NCI-H146 treated with DMSO at 0.1 percent for 48 hours (cell line): Measurements from ENCODE around the gene EEF1AKMT1.
"Not testable (repeated sequence)": the region's sequence is repeated elsewhere in the genome, so short reads cannot be mapped to it uniquely, and the experiment has no call there.

Experiments used
- DNase-seq: peaks from one replicate; lab custom pipeline; 2025; ENCODE audit not compliant: unreplicated experiment; lab: John Stamatoyannopoulos, UW

The EEF1AKMT1 gene

DNA sequence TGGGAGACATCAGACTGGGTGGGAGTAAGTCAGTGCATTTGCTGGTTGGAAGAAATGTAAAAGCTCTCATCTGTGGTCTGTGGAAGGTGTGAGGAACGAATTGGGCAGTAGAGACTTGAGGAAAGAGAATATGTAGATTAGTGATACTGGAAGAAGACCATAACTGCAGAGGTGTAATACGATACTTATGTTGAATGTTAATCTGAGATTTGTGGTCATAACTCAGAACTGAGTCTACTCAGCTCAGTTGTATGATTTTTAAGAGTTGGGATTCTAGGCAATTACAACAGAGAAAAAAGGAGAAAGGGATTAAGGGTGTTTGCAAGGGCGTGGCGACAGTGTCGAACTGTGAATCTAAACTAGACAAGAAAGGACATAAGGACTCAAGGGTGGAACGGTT lies 73.5 kb downstream of the EEF1AKMT1 start:
- no peak for DNase-seq

DNA sequence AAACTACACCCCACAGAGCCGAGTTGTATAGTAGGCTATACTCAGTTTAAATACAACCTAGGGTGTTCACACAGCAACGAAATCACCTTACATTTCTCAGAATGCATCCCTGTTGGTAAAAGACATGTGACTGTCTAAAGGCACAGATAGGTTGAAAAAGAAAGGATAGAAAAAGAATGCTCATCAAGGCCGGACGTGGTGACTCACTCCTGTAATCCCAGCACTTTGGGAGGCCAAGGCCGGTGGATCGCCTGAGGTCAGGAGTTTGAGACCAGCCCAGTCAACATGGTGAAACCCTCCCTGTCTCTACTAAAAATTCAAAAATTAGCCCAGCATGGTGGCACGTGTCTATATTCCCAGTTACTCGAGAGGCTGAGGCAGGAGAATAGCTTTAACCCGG lies 74.0 kb downstream of the EEF1AKMT1 start:
- no peak for DNase-seq

DNA sequence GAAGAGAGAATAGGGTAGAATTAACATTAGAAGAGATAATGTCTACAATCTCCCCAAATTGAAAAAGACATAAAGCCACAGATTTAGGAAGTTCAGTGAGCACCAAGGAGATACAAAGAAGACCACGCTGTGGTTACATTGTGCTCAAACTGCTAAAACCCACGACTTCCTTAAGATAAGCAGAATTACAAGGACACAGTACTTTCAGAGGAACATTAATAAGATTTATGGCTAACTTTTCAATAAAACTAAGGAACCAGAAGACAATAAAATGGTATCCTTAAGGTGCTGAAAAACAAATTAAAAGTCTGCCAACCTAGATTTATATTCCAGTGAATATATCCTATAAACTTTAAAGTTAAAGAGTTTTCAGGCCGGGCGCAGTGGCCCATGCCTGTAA lies 77.7 kb downstream of the EEF1AKMT1 start:
- DNase-seq = no peak

DNA sequence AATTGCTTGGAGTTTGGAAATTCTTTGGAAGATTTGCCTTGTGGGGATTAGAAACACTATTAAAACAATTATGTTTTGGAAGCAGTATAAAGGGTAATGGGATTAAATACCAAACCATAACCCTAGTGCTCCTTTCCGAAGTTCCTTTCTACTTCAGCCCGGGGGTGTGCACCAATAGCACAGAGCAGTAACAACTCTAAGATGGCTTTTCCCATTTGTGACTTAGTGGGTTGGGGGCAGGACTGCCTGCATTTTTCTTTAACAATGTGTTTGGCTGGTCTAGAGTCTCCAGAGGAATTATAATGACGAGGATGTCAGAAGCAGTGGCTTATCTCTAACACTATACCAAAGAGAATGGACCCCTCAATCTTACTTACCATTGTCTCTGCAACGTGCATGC lies 82.1 kb downstream of the EEF1AKMT1 start:
- DNase-seq = no peak

DNA sequence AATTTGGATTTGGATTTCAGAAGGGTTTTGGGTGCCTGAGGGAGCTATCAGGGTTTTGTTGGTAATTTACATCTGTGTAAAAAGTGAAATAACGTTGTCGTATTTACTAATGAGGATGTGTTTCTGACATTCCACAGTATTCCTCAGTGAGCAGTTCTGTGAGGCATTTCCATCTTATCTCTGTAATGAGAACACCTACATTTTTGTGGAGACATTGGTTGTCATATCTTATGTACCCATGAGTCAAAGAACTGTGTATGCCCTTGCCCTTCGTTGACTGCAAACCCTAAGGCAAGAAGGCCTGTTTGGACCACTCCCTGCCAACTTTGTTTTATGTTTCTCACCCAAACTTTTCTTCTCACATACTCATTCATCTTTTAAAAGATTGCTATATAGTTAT lies 84.5 kb downstream of the EEF1AKMT1 start:
- no peak for DNase-seq

DNA sequence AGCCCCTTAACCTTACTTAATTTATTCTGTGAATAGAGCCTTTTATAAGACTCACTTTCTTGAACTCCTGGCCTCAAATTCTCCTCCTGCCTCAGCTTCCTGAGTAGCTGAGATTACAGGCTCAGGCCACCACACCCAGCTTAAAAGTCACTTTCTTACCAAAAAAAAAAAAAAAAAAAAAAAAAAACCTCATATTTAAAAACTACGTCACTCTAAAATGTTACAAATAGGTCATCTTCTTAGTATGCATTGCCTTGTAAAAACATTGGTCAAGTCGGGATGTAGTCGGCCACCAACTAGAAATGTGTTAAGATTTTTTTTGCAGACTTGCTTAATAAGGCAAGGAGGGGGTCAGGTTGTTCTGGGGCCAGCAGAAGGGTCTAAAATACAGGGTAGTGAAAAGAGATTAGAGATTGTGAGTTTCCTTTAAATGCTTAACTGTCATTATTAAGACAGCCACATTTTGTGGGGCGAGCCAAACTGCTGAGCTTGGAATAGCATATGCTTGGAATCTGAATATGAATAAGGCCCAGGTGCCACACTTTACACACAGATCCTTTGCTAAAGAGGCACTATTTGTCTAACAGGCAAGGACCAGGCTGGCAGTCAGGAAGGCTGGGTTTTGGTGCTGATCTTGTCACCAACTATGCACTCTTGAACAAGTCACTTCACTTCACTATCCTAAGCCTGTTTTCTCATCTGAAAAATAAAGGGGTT lies 86.7 kb downstream of the EEF1AKMT1 start:
- DNase-seq = no peak

DNA sequence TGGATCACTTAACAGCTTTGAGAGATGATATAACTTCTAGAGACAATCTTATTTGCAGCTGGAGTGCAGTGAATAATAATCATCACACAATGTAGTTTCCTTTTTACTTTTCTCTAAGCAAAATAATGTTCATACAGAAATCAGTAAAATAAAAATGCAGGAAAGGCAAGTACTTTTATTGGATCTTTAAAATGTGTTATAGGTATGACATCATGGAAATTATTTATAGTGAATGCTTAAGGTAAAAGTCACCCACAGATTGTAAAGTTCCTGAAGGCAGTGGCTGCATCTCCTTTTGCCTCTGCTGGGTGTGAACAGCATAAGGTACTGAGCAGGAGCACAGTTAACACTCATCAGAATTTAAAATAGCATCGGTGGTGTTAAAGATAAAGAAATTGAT lies 87.6 kb downstream of the EEF1AKMT1 start:
- no peak for DNase-seq

DNA sequence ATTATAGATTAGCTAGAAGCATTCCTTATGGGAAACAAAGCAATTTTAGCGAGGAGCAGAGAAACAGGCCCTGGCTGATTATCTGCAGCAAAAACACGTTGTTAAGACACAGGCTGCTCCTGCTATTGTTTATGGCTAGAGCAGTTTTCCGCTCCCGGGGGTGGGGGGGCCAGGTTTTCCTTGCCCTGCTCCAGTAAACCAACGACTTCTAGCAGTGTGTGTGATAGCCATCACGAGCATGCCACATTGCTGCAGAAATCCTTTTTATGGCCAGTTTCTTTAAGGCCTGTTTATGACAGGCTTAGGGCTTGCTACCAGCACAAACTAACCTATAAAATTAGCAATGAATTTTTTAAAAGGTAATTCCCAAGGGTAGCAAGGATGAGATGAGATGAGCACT lies 88.7 kb downstream of the EEF1AKMT1 start:
- no peak for DNase-seq

DNA sequence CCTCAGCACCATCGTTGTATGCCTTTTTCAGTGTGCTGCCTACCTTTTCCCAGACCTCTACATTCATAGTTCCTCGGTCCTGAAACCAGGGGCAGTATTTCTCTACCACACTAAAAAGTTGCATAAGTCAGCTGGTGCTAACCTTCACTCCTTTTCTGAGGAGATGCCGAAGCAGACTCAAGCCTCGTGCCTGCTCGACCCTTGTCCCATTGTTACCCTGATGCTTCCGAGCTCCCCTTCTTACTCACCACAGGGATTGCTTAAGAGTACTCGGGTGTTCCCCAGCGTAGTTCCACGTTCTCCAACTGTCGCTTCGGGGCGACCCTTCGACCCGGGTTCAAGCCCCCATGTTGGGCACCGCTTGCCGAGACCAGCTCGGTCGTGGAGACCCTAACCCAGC lies 89.2 kb downstream of the EEF1AKMT1 start:
- DNase-seq = no peak

DNA sequence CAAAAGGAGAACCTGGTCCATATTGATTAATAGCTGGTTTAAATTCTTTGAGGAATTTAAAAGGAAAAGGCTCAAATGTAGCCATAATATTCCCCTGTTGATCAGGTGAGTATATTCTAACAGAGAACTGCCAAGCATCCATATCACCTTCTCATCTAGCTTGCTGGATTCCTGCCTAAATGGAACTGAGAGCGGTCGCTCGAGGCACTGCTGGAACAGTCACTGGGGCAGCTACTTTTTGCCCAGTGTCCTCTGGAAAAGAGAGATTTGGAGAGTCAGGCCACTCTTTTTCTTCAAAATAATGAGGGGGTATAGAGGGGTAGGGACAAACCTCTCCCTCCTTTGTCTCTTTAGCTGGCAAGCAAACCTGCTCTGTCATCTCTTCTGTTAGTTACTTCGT lies 89.7 kb downstream of the EEF1AKMT1 start:
- no peak for DNase-seq

DNA sequence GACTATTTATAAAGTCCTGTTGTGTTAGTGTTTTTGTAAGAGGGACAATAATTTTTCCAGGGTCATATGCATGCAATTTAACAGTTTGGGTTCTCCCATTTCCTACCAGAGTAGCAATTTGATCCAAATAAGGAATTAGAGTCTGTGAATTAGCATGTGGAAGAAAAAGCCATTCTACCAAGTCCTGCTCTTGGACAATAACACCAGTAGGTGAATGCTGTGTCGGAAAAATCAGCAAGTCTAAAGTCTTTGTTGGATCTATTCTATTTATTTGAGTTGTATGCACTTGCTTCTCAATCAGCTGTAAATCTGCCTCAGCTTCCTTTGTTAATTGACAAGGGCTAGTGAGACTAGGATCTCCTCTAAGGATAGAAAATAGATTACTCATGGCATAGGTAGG lies 91.7 kb downstream of the EEF1AKMT1 start:
- DNase-seq = no peak

DNA sequence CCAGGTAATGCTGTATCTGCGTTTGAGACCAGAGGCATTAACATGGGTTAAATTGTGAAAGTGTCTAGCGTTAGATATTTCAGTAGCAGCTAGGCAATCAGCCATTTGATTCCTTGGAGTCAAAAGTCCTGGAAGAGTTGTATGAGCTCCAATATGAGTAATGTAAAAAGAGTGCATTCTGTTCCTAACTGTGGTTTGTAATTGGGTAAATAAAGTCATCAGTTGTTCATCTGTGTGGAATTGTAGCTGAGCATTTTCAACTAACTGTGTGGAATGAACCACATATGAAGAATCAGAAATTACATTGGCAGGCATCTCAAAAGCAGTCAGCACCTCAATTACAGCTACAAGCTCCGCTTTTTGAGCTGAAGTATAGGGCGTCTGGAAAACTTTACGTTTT lies 92.3 kb downstream of the EEF1AKMT1 start:
- not testable (repeated sequence) for DNase-seq

DNA sequence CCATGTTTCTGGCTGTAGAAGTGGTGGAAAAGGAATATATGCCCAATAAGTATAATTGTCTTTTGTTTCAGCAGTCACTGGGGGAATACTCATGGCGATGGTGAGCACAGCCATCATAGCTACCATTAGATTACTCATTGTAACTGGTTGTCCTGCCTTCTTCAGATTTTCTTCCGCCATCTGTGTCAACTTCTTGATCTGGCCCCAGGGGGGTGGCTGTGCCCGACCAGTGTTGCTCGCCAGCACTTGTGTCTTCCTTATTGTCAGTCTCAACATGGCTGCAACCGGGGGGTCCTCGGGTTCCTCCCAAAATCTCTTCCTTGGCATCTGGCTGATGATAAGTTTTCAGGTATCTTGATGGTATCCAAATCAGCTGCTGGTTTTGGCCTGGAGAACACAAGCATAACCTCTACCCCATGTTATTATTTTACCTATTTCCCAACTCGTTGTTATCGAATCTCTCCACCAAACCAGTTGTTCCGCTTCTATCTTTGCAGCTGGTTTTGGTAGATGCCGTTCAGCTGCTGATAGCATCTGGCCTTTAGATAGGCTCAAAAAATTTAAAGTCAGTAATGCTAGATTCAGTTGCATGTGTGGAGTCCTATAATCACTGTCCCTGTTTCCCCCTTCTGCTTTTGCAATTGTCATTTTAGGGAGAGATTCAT lies 93.2 kb downstream of the EEF1AKMT1 start:
- no peak for DNase-seq

DNA sequence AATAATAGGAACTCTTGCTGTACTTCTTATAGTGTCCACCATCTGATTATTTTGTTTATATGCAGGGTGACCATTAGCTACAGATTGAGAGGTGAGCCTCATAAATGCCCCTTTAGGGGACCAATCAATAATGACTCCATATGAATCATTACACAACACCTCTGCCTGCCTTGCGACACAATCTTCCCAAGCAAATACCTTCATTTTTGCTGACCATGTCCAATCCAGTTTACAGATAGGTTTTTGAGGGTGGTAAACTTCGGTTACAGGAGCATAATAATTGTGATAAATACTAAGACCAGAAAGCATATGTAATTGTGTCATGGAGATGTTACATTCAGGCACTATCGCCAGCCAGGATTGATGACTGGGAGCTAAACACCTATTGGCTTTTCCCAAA lies 93.9 kb downstream of the EEF1AKMT1 start:
- DNase-seq = no peak
